CD4-positive, alpha-beta T cell treated with Interleukin-4 for 1 hour (primary cell): ENCODE results near the gene CETN1.

ENCODE experiments used
- DNase-seq, 2 donors: peaks; one replicate each; pipeline ENCODE4 v3.0.0-alpha.2; 2020 to 2022

Gene CETN1

GRCh38 chr18:580154-580553 is at the start of gene CETN1:
Gene CETN1, plus strand, starts transcription at chr18:580380. Its CDS starts 29 bp downstream, at chr18:580409.
- DNase-seq: no peak

GRCh38 chr18:532018-532417 is 48.2 kb upstream of the CETN1 start:
- no peak for DNase-seq

- no peak for DNase-seq
Observed at GRCh38 chr18:532632-533031, 47.5 kb upstream of the CETN1 start.

- DNase-seq: no peak
Observed at GRCh38 chr18:533995-534601, 46.1 kb upstream of the CETN1 start.

GRCh38 chr18:543447-544078 is 36.6 kb upstream of the CETN1 start:
- no peak for DNase-seq

GRCh38 chr18:549967-550366 is 30.2 kb upstream of the CETN1 start:
- no peak for DNase-seq

GRCh38 chr18:551404-552061 is 28.6 kb upstream of the CETN1 start:
- no peak for DNase-seq

GRCh38 chr18:555705-556457 is 24.3 kb upstream of the CETN1 start:
- no peak for DNase-seq

- DNase-seq: no peak
Observed at GRCh38 chr18:564708-565561, 15.2 kb upstream of the CETN1 start.

- no peak for DNase-seq
Observed at GRCh38 chr18:565562-566061, 14.6 kb upstream of the CETN1 start.

GRCh38 chr18:567122-567521 is 13.1 kb upstream of the CETN1 start:
- no peak for DNase-seq

- DNase-seq: no peak
Observed at GRCh38 chr18:568731-569130, 11.4 kb upstream of the CETN1 start.

GRCh38 chr18:570256-570655 is 9.9 kb upstream of the CETN1 start:
- DNase-seq: no peak

GRCh38 chr18:570697-571096 is 9.5 kb upstream of the CETN1 start:
- DNase-seq: no peak

GRCh38 chr18:572091-572830 is 7.9 kb upstream of the CETN1 start:
- no peak for DNase-seq

GRCh38 chr18:572831-573289 is 7.3 kb upstream of the CETN1 start:
- no peak for DNase-seq

- DNase-seq: no peak
Observed at GRCh38 chr18:573385-573784, 6.8 kb upstream of the CETN1 start.

- DNase-seq: no peak
Observed at GRCh38 chr18:574149-574860, 5.9 kb upstream of the CETN1 start.

- no peak for DNase-seq
Observed at GRCh38 chr18:574865-575645, 5.1 kb upstream of the CETN1 start.

- no peak for DNase-seq
Observed at GRCh38 chr18:576924-577323, 3.3 kb upstream of the CETN1 start.
